ENCODE data around the gene EEF1AKMT4.

EEF1AKMT4 gene

DNA sequence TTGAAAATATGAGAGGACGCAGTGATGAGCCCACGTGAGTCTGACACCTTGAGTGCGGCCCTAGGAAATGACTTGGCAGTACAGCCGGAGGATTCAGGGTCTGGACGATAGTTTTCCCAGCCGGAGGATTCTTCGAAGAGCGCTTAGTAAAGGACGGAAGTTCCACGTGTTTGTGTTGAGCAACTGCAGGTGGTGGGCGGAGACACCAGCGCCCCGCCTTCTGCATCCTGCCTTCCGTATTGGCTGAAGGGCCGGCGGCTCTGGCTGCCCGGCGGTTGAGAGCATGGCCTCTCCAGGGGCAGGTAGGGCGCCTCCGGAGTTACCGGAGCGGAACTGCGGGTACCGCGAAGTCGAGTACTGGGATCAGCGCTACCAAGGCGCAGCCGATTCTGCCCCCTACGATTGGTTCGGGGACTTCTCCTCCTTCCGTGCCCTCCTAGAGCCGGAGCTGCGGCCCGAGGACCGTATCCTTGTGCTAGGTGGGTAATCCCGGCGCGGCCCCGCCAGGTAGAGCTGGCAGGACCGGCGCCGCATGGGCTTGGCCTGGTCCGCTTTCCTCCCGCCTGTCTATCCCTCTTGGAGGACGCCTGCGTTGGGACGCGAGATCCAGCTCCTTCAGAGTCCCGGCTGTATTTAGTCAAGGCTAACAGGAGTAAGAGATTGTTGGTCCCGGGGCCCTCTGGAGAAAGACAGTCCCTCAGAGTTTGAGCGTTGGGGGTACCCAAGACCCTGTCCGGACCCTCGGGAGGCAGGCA lies at the start of gene EEF1AKMT4:
EEF1AKMT4 (plus strand) TSS at position 261 of the 755 bp plus-strand sequence; CDS start at position 284, 23 bp downstream.
- peak; percentile 88 to 90 for DNase-seq (ENCODE audit: extremely low read depth in 1 of 2, low read depth in 1 of 2)

- DNase-seq (ENCODE audit: extremely low read depth in 1 of 2, low read depth in 1 of 2): no peak
These were observed 48.6 kb upstream of the EEF1AKMT4 start for GRCh38 chr3:184200825-184201224.

DNA sequence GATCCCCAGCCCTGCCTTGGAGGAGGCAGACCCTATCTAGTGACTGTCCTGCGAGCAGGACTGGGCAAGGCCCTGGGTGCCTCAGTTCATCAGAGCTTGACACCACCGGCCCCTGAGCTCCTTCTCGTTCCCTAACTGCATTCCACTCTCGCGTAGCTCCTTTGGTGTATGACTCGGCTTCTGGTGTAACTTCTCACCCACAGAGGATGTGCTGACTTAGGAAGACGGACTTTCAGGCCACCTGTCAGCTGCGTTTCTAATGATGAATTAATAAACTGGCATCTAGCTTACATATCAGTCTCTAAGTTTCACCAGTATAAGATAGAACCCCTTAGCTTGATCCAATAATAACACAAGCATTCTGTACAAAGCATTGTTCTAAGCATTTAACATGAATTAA lies 45.9 kb upstream of the EEF1AKMT4 start:
- no peak for DNase-seq (ENCODE audit: extremely low read depth in 1 of 2, low read depth in 1 of 2)

GRCh38 chr3:184209146-184209923 lies 40.1 kb upstream of the EEF1AKMT4 start:
- no peak for DNase-seq (ENCODE audit: extremely low read depth in 1 of 2, low read depth in 1 of 2)

DNA sequence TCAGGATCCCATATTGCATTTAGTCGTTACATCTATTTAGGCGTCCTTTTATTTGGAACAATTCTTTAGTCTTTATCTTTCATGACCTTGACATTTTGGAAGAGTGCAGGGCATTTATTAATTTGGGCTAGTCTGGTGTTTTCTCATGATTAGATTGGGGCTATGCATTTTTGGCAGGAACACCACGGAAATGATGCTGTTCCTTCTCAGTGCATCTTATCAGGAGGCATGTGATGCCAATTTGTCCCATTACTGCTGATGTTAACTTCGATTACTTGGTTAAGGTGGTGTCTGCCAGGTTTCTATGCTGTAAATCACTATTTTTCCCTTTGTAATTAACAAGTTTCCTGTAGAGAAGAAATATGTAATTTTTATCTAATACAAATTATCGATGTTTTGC lies 38.2 kb upstream of the EEF1AKMT4 start:
- DNase-seq (ENCODE audit: extremely low read depth in 1 of 2, low read depth in 1 of 2): no peak

DNA sequence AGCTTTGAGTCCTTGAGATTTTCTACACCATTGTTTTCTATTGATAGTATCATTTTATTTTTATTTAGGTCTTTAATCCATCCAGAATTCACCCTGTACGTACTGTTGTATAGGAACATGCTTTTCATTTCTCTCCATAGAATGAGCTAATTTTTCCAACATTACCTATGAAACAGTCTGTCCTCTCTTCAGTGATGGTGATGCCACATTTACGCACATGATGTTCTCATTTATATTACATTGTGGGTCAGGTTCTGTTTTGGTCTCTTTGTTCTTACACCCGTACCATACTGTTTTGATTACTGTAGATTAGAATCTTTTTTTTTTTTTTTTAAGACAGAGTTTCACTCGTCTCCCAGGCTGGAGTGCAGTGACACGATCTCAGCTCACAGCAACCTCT lies 37.8 kb upstream of the EEF1AKMT4 start:
- DNase-seq (ENCODE audit: extremely low read depth in 1 of 2, low read depth in 1 of 2): no peak

DNA sequence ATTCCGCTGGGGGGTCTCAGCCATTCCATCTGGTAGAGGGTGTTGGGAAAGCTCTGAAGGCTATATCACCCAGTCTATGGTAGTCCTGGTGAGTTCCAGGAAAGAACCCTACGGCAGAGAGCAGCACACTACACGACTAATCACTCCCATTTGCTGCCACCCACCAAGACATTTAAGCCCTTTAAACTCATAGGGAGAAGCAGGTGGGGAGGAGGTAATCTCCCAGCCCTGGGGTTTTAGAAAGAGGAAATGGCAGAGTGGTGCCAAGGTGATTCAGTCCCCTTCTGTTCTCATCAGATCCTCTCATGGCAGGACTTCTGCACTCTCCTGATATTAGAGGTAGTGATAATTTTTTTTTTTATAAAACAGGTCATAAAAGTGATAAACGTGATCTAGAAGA lies 30.7 kb upstream of the EEF1AKMT4 start:
- DNase-seq (ENCODE audit: extremely low read depth in 1 of 2, low read depth in 1 of 2): no peak

GRCh38 chr3:184222521-184222920 lies 27.0 kb upstream of the EEF1AKMT4 start:
- no peak for DNase-seq (ENCODE audit: extremely low read depth in 1 of 2, low read depth in 1 of 2)

DNA sequence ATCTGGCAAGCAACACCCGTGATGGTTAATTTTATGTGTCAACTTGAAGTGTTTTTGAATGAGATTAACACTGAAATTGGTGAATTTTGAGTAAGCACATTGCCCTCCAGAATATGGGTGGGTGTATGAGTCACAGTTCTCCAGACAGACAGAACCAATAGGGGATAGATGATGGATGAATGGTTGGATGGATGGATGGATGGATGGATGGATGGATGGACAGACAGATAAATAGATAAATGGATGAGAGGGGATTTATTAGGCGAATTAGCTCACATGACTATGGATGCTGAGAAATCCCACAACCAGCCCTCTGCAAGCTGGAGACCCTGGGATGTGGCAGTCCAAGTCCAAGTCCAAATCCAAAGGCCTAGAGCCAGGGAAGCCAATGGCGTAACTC lies 25.5 kb upstream of the EEF1AKMT4 start:
- no peak for DNase-seq (ENCODE audit: extremely low read depth in 1 of 2, low read depth in 1 of 2)

DNA sequence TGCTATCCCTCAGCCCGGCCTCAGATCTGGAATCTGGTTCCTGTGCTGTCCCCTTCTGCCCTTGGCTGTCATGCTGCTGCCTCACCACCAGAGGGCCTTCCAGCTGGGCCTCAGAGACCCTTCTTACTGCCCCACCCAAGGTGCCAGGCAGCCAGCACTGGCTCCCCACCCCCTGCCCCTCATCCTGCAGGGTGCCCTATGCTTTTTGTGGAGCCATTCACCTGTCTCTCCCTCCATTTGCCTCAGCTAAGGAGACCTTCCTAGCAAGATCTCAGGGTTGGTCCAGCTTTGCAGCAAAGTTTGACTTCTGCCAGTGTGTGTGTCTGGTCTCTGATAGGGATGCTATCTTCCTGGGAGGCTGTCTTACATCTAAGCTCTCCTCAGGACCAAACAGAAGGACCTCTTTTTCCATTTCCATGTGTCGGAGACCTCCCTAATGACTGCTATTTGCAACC lies 22.0 kb upstream of the EEF1AKMT4 start:
- DNase-seq (ENCODE audit: extremely low read depth in 1 of 2, low read depth in 1 of 2): no peak

DNA sequence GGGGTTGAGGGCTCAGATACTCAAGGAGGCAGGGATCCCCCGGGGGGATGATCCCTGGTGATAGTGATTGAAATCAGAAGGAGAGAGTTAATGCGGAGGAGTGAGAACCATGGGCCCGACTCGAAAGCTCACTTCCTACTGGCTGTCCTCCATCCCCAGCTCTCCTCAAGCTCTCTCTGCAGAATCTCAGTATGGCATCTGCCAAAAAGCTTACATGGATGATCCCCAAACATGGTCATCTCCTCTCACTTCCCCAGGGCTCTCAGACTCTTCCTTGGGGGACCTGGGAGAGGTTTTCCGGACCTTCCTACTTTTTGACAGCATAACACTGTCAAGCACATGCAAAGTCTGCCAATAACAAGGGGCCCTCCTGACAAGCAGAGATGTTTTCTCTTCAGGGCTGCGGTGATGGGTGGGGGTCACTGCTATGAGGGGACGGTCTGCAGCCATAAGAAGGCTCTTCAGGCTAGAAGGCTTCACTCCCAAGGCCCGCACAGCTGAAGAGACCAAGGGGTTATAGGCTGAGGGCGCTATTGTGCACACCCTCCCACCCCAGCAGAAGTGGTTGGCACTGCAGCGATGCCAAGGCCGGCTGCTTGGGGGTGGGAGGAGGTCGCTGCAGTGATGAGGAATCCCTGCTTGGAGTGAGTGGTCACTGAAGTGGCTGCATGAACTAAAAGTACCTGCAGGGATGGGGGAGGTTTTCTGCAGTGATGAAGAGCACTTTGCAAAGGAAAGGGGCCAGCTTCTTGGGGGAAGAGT lies 20.9 kb upstream of the EEF1AKMT4 start:
- no peak for DNase-seq (ENCODE audit: extremely low read depth in 1 of 2, low read depth in 1 of 2)

DNA sequence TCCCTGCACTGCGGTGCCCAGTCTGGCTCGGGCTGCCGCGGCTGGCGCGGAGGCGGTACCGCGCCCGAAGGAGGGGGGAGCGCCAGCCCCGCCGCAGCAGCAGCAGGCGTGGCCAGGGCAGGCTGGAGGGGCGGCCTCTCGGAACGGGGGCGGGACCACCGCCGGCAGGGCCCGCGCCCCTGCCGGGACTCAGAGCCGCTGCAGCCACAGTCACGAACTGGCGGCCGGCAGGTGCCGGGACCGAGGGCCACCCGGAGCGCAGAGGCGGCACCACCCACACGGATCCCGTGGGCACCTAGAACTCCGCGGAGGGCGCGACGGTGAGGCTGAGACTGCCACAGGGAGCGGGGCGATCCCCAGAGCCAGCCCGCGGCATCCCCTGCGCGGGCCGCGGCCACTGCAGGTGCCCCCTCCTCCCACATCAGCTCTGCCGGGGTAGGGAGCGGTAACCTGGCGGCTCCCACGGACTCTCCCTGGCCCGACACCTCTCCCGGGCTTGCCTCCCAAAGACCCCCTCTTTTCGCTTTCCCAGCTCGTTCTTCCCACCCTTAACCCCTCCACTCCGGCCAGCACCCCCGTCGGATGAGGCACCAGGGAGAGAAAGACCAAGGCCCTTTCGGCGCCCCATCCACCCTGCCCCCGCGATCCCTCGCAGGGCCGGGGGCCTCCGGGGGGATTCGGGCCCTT lies 19.9 kb upstream of the EEF1AKMT4 start, which contains the start of gene VWA5B2:
VWA5B2 (plus strand) TSS at position 192 of the 687 bp plus-strand sequence. CDS start 944 bp downstream, outside the sequence.
- peak; percentile 43 to 61 for DNase-seq (ENCODE audit: extremely low read depth in 1 of 2, low read depth in 1 of 2)

DNA sequence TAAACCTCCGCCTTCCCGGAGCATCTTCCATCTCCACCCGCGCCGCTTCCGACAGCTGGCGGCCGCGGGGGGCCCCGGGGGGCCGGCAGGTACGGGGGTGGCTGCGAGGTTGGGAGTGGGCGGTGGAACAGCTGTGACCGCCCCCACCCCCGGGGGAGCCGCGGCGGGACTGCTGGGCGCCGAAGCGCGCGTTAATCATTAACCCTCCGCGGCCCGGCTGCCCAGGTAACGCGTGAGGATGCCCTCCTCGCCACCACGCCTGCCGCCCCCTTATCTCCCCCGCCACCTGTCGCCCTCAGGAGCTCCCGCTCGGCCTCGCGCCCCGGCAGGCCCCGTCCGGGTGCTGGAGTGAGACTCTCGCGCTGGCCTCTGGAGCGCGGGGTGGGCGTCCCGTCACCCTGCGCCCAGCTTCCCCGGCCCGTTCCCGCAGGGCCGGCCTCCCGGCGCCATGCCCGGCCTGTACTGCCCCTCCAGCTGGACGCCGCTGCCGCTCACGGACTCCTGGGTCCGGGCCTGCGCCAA lies 19.3 kb upstream of the EEF1AKMT4 start:
- DNase-seq (ENCODE audit: extremely low read depth in 1 of 2, low read depth in 1 of 2): no peak

DNA sequence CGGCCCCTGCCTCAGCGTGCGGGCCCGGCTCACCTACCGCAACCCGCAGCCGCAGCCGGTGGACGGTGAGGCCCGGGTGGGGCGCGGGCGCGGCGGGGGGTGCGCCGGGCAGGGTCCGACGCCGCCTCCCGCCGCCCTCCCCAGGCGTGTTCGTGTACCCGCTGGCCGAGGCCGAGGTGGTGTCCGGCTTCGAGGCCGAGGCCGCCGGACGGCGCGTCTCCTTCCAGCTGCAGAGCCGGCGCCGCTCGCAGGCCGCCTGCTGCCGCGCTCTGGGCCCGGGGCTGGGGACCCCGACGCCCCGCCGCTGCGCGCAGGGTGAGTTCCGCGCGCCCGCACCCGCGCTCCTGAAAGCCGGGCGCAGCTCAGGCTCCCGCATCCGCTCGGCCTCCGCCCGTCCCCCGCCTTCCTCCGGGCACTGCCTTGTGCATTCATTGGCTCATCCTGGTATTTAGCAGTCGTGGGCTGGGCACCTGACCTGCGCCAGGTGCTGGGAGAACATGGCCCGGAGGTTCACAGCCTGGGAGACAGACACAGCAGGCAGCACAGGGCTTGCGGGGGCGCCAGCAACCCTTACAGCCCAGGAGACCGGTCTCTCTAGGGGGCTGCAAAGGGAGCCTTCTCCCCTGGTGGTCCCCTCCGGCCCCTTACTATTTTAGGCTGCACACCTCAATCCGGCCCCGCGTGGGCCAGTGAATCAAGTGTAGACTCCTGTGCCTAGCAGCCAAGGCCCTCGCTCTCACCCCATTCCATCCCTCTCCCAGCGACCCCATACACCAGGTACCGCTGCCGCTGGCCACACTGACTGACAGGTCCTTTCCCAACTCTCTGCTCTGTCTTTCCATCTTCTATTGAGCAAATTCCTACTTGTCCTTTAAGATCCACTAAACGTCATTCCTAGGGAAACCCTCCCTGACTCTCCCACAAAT lies 18.6 kb upstream of the EEF1AKMT4 start:
- no peak for DNase-seq (ENCODE audit: extremely low read depth in 1 of 2, low read depth in 1 of 2)

GRCh38 chr3:184231671-184232070 lies 17.8 kb upstream of the EEF1AKMT4 start:
- no peak for DNase-seq (ENCODE audit: extremely low read depth in 1 of 2, low read depth in 1 of 2)

GRCh38 chr3:184233127-184233843 lies 16.2 kb upstream of the EEF1AKMT4 start:
- DNase-seq (ENCODE audit: extremely low read depth in 1 of 2, low read depth in 1 of 2): no peak

DNA sequence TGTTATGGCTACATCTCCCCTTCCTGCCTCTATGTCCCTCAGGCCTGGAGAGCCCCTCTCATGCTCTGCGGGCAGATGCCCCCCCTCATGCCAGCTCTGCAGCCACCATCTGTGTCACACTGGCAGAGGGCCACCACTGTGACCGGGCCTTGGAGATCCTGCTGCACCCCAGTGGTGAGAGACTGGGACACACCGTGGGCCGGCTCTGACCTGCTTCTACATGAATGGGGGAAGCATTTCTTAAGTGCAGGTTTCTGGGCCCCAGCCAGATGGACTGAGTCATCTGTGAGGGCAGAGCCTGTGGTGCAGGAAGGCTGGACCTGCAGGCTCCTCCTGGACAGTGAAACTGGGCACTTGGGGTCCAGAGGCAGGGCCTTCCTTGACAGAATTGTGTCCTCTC lies 15.2 kb upstream of the EEF1AKMT4 start:
- DNase-seq (ENCODE audit: extremely low read depth in 1 of 2, low read depth in 1 of 2): no peak

GRCh38 chr3:184234671-184235380 lies 14.6 kb upstream of the EEF1AKMT4 start:
- DNase-seq (ENCODE audit: extremely low read depth in 1 of 2, low read depth in 1 of 2): no peak

Measured in activated CD8-positive, alpha-beta memory T cell treated with anti-CD3 and anti-CD28 coated beads for 1 hour (primary cell).